Endothelial cell (in vitro differentiated cells): ENCODE measurements around the gene ARCN1. TPM values are rescaled to one million over a fixed set of nuclear protein-coding genes. Genes with fewer than 3 reads are reported as not detected.
A peak's percentile ranks its signal among the peaks of the same experiment; 100 is the strongest.

Experiments
- DNase-seq: peaks from one replicate; pipeline ENCODE4 v3.0.0; 2021; ENCODE audit warnings: low spot score
- H3K27ac Mint-ChIP-seq: one replicate; pipeline ENCODE4 v1.8.0; 2021; ENCODE audit warnings: mixed read lengths, inconsistent platforms; ENCODE audit not compliant: unreplicated experiment
- H3K27me3 Mint-ChIP-seq: one replicate; pipeline ENCODE4 v1.8.0; 2021; ENCODE audit warnings: mild to moderate bottlenecking, moderate library complexity, mixed read lengths, inconsistent platforms; ENCODE audit not compliant: unreplicated experiment
- H3K36me3 Mint-ChIP-seq: one replicate; pipeline ENCODE4 v1.8.0; 2021; ENCODE audit warnings: mild to moderate bottlenecking, low read depth, mixed read lengths, inconsistent platforms; ENCODE audit not compliant: unreplicated experiment
- H3K4me1 Mint-ChIP-seq: one replicate; pipeline ENCODE4 v1.8.0; 2021; ENCODE audit warnings: mild to moderate bottlenecking, mixed read lengths, inconsistent platforms; ENCODE audit not compliant: unreplicated experiment
- H3K4me3 Mint-ChIP-seq: one replicate; pipeline ENCODE4 v1.8.0; 2021; ENCODE audit warnings: mild to moderate bottlenecking, mixed read lengths, inconsistent platforms; ENCODE audit not compliant: unreplicated experiment
- H3K9me3 Mint-ChIP-seq: one replicate; pipeline ENCODE4 v1.8.0; 2021; ENCODE audit warnings: mixed read lengths, inconsistent platforms; ENCODE audit not compliant: unreplicated experiment
- CTCF ChIP-seq: fragments of 200-600 bp; sonication (generic); IDR thresholded peaks from one replicate; pipeline ENCODE4 v1.5.0; 2021; ENCODE audit warnings: antibody characterized with exemption; ENCODE audit not compliant: unreplicated experiment
- total RNA-seq: library from RNA; stranded (reverse); fragmentation: NEBNext Ultra II Directional; extraction: Animal tissue kit (Norgen Biotek cat#: 25700); gene quantifications from one replicate; pipeline ENCODE4 v1.2.1, GENCODE V29; 2021; ENCODE audit not compliant: unreplicated experiment

Gene ARCN1
- total RNA-seq, 1 donor from 2014 or later = 145 TPM

- Mint-ChIP-seq H3K9me3 (no peaks in the 10 kb centered on the region), H3K36me3 (peaks cover 15% of the 10 kb centered on the region), H3K27me3 (peaks cover 4% of the 10 kb centered on the region), H3K4me3 (peak overlapping the region; percentile 62), H3K4me1 (peaks cover 21% of the 10 kb centered on the region), H3K27ac (no peak overlapping the region)
- no peak for TF ChIP-seq CTCF
- DNase-seq = no peak
Observed at GRCh38 chr11:118628861-118629549, 56.8 kb downstream of the ARCN1 start.

GRCh38 chr11:118629761-118630661 lies 57.8 kb downstream of the ARCN1 start:
- H3K4me3 Mint-ChIP-seq = peak overlapping the region; percentile 43
- H3K27me3 Mint-ChIP-seq = peaks cover 4% of the 10 kb centered on the region
- DNase-seq = no peak
- peak overlapping the region; percentile 36 for H3K27ac Mint-ChIP-seq
- peaks cover 15% of the 10 kb centered on the region for H3K36me3 Mint-ChIP-seq
- peaks cover 24% of the 10 kb centered on the region for H3K4me1 Mint-ChIP-seq
- H3K9me3 Mint-ChIP-seq = no peaks in the 10 kb centered on the region
- no peak for TF ChIP-seq CTCF

- Mint-ChIP-seq H3K9me3 (no peaks in the 10 kb centered on the region), H3K27ac (no peak overlapping the region), H3K27me3 (peaks cover 2% of the 10 kb centered on the region), H3K4me3 (no peak overlapping the region), H3K36me3 (peaks cover 15% of the 10 kb centered on the region), H3K4me1 (peaks cover 24% of the 10 kb centered on the region)
- DNase-seq = no peak
- no peak for TF ChIP-seq CTCF
Observed at GRCh38 chr11:118631142-118631909, 59.1 kb downstream of the ARCN1 start.

- DNase-seq = no peak
- peaks cover 16% of the 10 kb centered on the region for H3K36me3 Mint-ChIP-seq
- no peak overlapping the region for H3K27ac Mint-ChIP-seq
- TF ChIP-seq CTCF = no peak
- H3K27me3 Mint-ChIP-seq = peaks cover 3% of the 10 kb centered on the region
- H3K4me3 Mint-ChIP-seq = peak overlapping the region; percentile 51
- H3K4me1 Mint-ChIP-seq = peaks cover 24% of the 10 kb centered on the region
- no peaks in the 10 kb centered on the region for H3K9me3 Mint-ChIP-seq
Observed at GRCh38 chr11:118632577-118633318, 60.5 kb downstream of the ARCN1 start.
